ENCODE measurements around the gene AAMP. TPM values are rescaled to one million over a fixed set of nuclear protein-coding genes. Genes with fewer than 3 reads are reported as not detected.

The AAMP gene
- polyA plus RNA-seq, 3 donors = 137 to 150 (median 144) TPM

- DNase-seq = no peak
Measured at GRCh38 chr2:218300141-218300540, 30.2 kb upstream of the AAMP start.

GRCh38 chr2:218298314-218298875, 28.5 kb upstream of the AAMP start:
- no peak for DNase-seq

GRCh38 chr2:218296847-218297246, 26.9 kb upstream of the AAMP start:
- DNase-seq = no peak

GRCh38 chr2:218296200-218296599, 26.3 kb upstream of the AAMP start:
- no peak for DNase-seq

GRCh38 chr2:218295029-218295428, 25.1 kb upstream of the AAMP start:
- DNase-seq = no peak

- no peak for DNase-seq
Measured at GRCh38 chr2:218294430-218295022, 24.6 kb upstream of the AAMP start.

- DNase-seq = no peak
Measured at GRCh38 chr2:218293715-218294429, 23.9 kb upstream of the AAMP start.

GRCh38 chr2:218292048-218293014, 22.4 kb upstream of the AAMP start, which contains the start of gene TMBIM1:
Gene TMBIM1 (minus strand): TSS chr2:218292503. CDS start chr2:218282141, 10,362 bp downstream.
- DNase-seq = no peak

- no peak for DNase-seq
Measured at GRCh38 chr2:218291318-218292047, 21.5 kb upstream of the AAMP start.

GRCh38 chr2:218290316-218291261, 20.7 kb upstream of the AAMP start:
- no peak for DNase-seq

- DNase-seq = no peak
Measured at GRCh38 chr2:218289639-218290315, 19.8 kb upstream of the AAMP start.

- peak; percentile 71 for DNase-seq
Measured at GRCh38 chr2:218286570-218287459, 16.9 kb upstream of the AAMP start.

GRCh38 chr2:218285604-218286003, 15.7 kb upstream of the AAMP start:
- DNase-seq = no peak

GRCh38 chr2:218284106-218284811, 14.3 kb upstream of the AAMP start:
- no peak for DNase-seq

- no peak for DNase-seq
Measured at GRCh38 chr2:218282173-218282991, 12.4 kb upstream of the AAMP start.

GRCh38 chr2:218281449-218281848, 11.5 kb upstream of the AAMP start:
- DNase-seq = no peak
